ENCODE measurements around the gene TBR1. TPM values are rescaled to one million over a fixed set of nuclear protein-coding genes. Genes with fewer than 3 reads are reported as not detected.

TBR1 gene
- total RNA-seq, 5 donors from 2014 or later (not counting 1 experiment from before 2014, with no cell fraction given) = not detected

GRCh38 chr2:161374446-161374845, 41.7 kb upstream of the TBR1 start:
- no CpG with 5 or more reads among the region's 1 CpG for WGBS (ENCODE audit: insufficient coverage)
- no peak for ATAC-seq (replicated peaks in 1 of 4)
- POLR2A ChIA-PET = no interaction called here

GRCh38 chr2:161379740-161380139, 36.4 kb upstream of the TBR1 start:
- Mint-ChIP-seq H3K36me3 (peaks cover 22% of the 10 kb centered on the region), H3K9me3 (no peaks in the 10 kb centered on the region)

More at GRCh38 chr2:161374446-161374845, 41.7 kb upstream of the TBR1 start:
- DNase-seq = no peak
- H3K36me3 ChIP-seq (ENCODE audit: control insufficient read depth in 2 of 2, extremely low read depth in 1 of 2, insufficient read depth in 1 of 2, low read length in 1 of 2) = peaks cover 0 to 8% of the 10 kb centered on the region in 2 donors
- H3K4me3 Mint-ChIP-seq = no peak overlapping the region
- no peak overlapping the region for H3K27ac ChIP-seq (ENCODE audit: low read length)
- H3K4me3 ChIP-seq (ENCODE audit: control insufficient read depth in 1 of 2, extremely low read depth in 1 of 2, low read length in 1 of 2) = no peak overlapping the region
- H3K4me1 ChIP-seq (ENCODE audit: control insufficient read depth in 1 of 2, extremely low read depth in 1 of 2, insufficient read depth in 2 of 2, low read length in 2 of 2) = no peaks in the 10 kb centered on the region
- no peaks in the 10 kb centered on the region for H3K9me3 ChIP-seq
- H3K27me3 ChIP-seq (replicated peaks in 1 of 2; ENCODE audit: control insufficient read depth in 2 of 2, extremely low read depth in 1 of 2, insufficient read depth in 2 of 2, low read length in 1 of 2) = no peaks in the 10 kb centered on the region
- no peaks in the 10 kb centered on the region for H3K4me1 Mint-ChIP-seq
- no peaks in the 10 kb centered on the region for H3K27me3 Mint-ChIP-seq
- H3K36me3 Mint-ChIP-seq = peaks cover 31% of the 10 kb centered on the region
- H3K27ac Mint-ChIP-seq = no peak overlapping the region
- H3K9me3 Mint-ChIP-seq = no peaks in the 10 kb centered on the region
- CTCF ChIA-PET = no interaction called here

GRCh38 chr2:161381546-161381945, 34.6 kb upstream of the TBR1 start:
- no CpG with 5 or more reads among the region's 3 CpGs for WGBS (ENCODE audit: insufficient coverage)
- Histone ChIP-seq H3K4me1 (ENCODE audit: control insufficient read depth in 1 of 2, extremely low read depth in 1 of 2, insufficient read depth in 2 of 2, low read length in 2 of 2) (peaks cover 0 to 8% of the 10 kb centered on the region in 2 experiments), H3K4me3 (ENCODE audit: control insufficient read depth in 1 of 2, extremely low read depth in 1 of 2, low read length in 1 of 2) (no peak overlapping the region), H3K36me3 (ENCODE audit: control insufficient read depth in 2 of 2, extremely low read depth in 1 of 2, insufficient read depth in 1 of 2, low read length in 1 of 2) (peaks cover 0 to 8% of the 10 kb centered on the region in 2 donors), H3K27me3 (replicated peaks in 1 of 2; ENCODE audit: control insufficient read depth in 2 of 2, extremely low read depth in 1 of 2, insufficient read depth in 2 of 2, low read length in 1 of 2) (no peaks in the 10 kb centered on the region), H3K27ac (ENCODE audit: low read length) (no peak overlapping the region), H3K9me3 (no peaks in the 10 kb centered on the region)
- H3K9me3 Mint-ChIP-seq = no peaks in the 10 kb centered on the region
- CTCF ChIA-PET = interaction anchor here in 1 of 2 donors (0.5 kb wide), 1 partner anchor 747 kb away, joined by 3 read pairs; no protein-coding TSS in a partner anchor
- no peak overlapping the region for H3K27ac Mint-ChIP-seq
- H3K27me3 Mint-ChIP-seq = no peaks in the 10 kb centered on the region
- peaks cover 12 to 15% (median 13%) of the 10 kb centered on the region in 3 donors for H3K4me1 Mint-ChIP-seq
- peaks cover 23% of the 10 kb centered on the region for H3K36me3 Mint-ChIP-seq
- POLR2A ChIA-PET = no interaction called here
- no peak overlapping the region for H3K4me3 Mint-ChIP-seq
- ATAC-seq (replicated peaks in 1 of 4) = no peak
- DNase-seq = no peak

More at GRCh38 chr2:161379740-161380139, 36.4 kb upstream of the TBR1 start:
- ChIA-PET CTCF (no interaction called here), POLR2A (no interaction called here)
- Histone ChIP-seq H3K9me3 (no peaks in the 10 kb centered on the region), H3K4me1 (ENCODE audit: control insufficient read depth in 1 of 2, extremely low read depth in 1 of 2, insufficient read depth in 2 of 2, low read length in 2 of 2) (peaks cover 0 to 2% of the 10 kb centered on the region in 2 experiments), H3K27me3 (replicated peaks in 1 of 2; ENCODE audit: control insufficient read depth in 2 of 2, extremely low read depth in 1 of 2, insufficient read depth in 2 of 2, low read length in 1 of 2) (no peaks in the 10 kb centered on the region), H3K4me3 (ENCODE audit: control insufficient read depth in 1 of 2, extremely low read depth in 1 of 2, low read length in 1 of 2) (no peak overlapping the region), H3K27ac (ENCODE audit: low read length) (no peak overlapping the region), H3K36me3 (ENCODE audit: control insufficient read depth in 2 of 2, extremely low read depth in 1 of 2, insufficient read depth in 1 of 2, low read length in 1 of 2) (peaks cover 0 to 8% of the 10 kb centered on the region in 2 donors)
- ATAC-seq (replicated peaks in 1 of 4) (no peak), DNase-seq (no peak)
- Mint-ChIP-seq H3K27ac (no peak overlapping the region), H3K27me3 (no peaks in the 10 kb centered on the region), H3K4me1 (peaks cover 7 to 11% (median 8%) of the 10 kb centered on the region in 3 donors), H3K4me3 (no peak overlapping the region)
- WGBS (ENCODE audit: insufficient coverage) = no CpG with 5 or more reads among the region's 2 CpGs

- POLR2A ChIA-PET = no interaction called here
Observed at GRCh38 chr2:161382747-161383146, 33.4 kb upstream of the TBR1 start.

GRCh38 chr2:161384864-161385263, 31.2 kb upstream of the TBR1 start:
- ATAC-seq (replicated peaks in 1 of 4) (peak; percentile 42 to 96 (median 64)), DNase-seq (peak in 11 of 35 experiments; percentile 1 to 48 (median 13))
- Histone ChIP-seq H3K27me3 (replicated peaks in 1 of 2; ENCODE audit: control insufficient read depth in 2 of 2, extremely low read depth in 1 of 2, insufficient read depth in 2 of 2, low read length in 1 of 2) (no peaks in the 10 kb centered on the region), H3K27ac (ENCODE audit: low read length) (no peak overlapping the region), H3K9me3 (no peaks in the 10 kb centered on the region), H3K4me3 (ENCODE audit: control insufficient read depth in 1 of 2, extremely low read depth in 1 of 2, low read length in 1 of 2) (no peak overlapping the region), H3K4me1 (ENCODE audit: control insufficient read depth in 1 of 2, extremely low read depth in 1 of 2, insufficient read depth in 2 of 2, low read length in 2 of 2) (peaks cover 0 to 8% of the 10 kb centered on the region in 2 experiments), H3K36me3 (ENCODE audit: control insufficient read depth in 2 of 2, extremely low read depth in 1 of 2, insufficient read depth in 1 of 2, low read length in 1 of 2) (peaks cover 0 to 2% of the 10 kb centered on the region in 2 donors)
- POLR2A ChIA-PET = no interaction called here
- Mint-ChIP-seq H3K4me3 (no peak overlapping the region), H3K9me3 (no peaks in the 10 kb centered on the region), H3K27me3 (no peaks in the 10 kb centered on the region), H3K4me1 (peaks cover 12 to 15% (median 13%) of the 10 kb centered on the region in 3 donors), H3K36me3 (peaks cover 30% of the 10 kb centered on the region), H3K27ac (no peak overlapping the region)
- CTCF ChIA-PET = interaction anchor here in 1 of 2 donors (0.6 to 1.1 kb wide), 2 partner anchors 55 to 428 kb away, joined by 3 to 5 read pairs; no protein-coding TSS in a partner anchor

More at GRCh38 chr2:161382747-161383146, 33.4 kb upstream of the TBR1 start:
- no CpG with 5 or more reads among the region's 4 CpGs for WGBS (ENCODE audit: insufficient coverage)
- no peaks in the 10 kb centered on the region for H3K9me3 Mint-ChIP-seq
- H3K27me3 ChIP-seq (replicated peaks in 1 of 2; ENCODE audit: control insufficient read depth in 2 of 2, extremely low read depth in 1 of 2, insufficient read depth in 2 of 2, low read length in 1 of 2) = no peaks in the 10 kb centered on the region
- no peak overlapping the region for H3K27ac ChIP-seq (ENCODE audit: low read length)
- no peaks in the 10 kb centered on the region for H3K9me3 ChIP-seq
- CTCF ChIA-PET = no interaction called here
- H3K4me1 ChIP-seq (ENCODE audit: control insufficient read depth in 1 of 2, extremely low read depth in 1 of 2, insufficient read depth in 2 of 2, low read length in 2 of 2) = peaks cover 0 to 8% of the 10 kb centered on the region in 2 experiments
- no peak overlapping the region for H3K27ac Mint-ChIP-seq
- H3K4me3 Mint-ChIP-seq = no peak overlapping the region
- no peaks in the 10 kb centered on the region for H3K27me3 Mint-ChIP-seq
- peaks cover 0 to 7% of the 10 kb centered on the region in 2 donors for H3K36me3 ChIP-seq (ENCODE audit: control insufficient read depth in 2 of 2, extremely low read depth in 1 of 2, insufficient read depth in 1 of 2, low read length in 1 of 2)
- H3K4me3 ChIP-seq (ENCODE audit: control insufficient read depth in 1 of 2, extremely low read depth in 1 of 2, low read length in 1 of 2) = no peak overlapping the region
- peaks cover 12 to 15% (median 13%) of the 10 kb centered on the region in 3 donors for H3K4me1 Mint-ChIP-seq
- no peak for ATAC-seq (replicated peaks in 1 of 4)
- DNase-seq = no peak
- peaks cover 26% of the 10 kb centered on the region for H3K36me3 Mint-ChIP-seq

GRCh38 chr2:161386228-161386824, 29.8 kb upstream of the TBR1 start:
- Mint-ChIP-seq H3K9me3 (no peaks in the 10 kb centered on the region), H3K4me1 (peaks cover 12 to 15% (median 13%) of the 10 kb centered on the region in 3 donors), H3K36me3 (peaks cover 32% of the 10 kb centered on the region), H3K27ac (no peak overlapping the region), H3K27me3 (no peaks in the 10 kb centered on the region), H3K4me3 (no peak overlapping the region)
- H3K4me1 ChIP-seq (ENCODE audit: control insufficient read depth in 1 of 2, extremely low read depth in 1 of 2, insufficient read depth in 2 of 2, low read length in 2 of 2) = peaks cover 0 to 8% of the 10 kb centered on the region in 2 experiments
- H3K4me3 ChIP-seq (ENCODE audit: control insufficient read depth in 1 of 2, extremely low read depth in 1 of 2, low read length in 1 of 2) = no peak overlapping the region
- DNase-seq = no peak
- no peaks in the 10 kb centered on the region for H3K36me3 ChIP-seq (ENCODE audit: control insufficient read depth in 2 of 2, extremely low read depth in 1 of 2, insufficient read depth in 1 of 2, low read length in 1 of 2)
- POLR2A ChIA-PET = interaction anchor here in 1 of 2 donors (0.6 kb wide), 1 partner anchor 1063 kb away, joined by 3 read pairs; no protein-coding TSS in a partner anchor
- H3K9me3 ChIP-seq = no peaks in the 10 kb centered on the region
- ATAC-seq (replicated peaks in 1 of 4) = no peak
- WGBS (ENCODE audit: insufficient coverage) = 100% methylated on average over 1 of the region's 2 CpGs
- CTCF ChIA-PET = no interaction called here
- no peak overlapping the region for H3K27ac ChIP-seq (ENCODE audit: low read length)
- no peaks in the 10 kb centered on the region for H3K27me3 ChIP-seq (replicated peaks in 1 of 2; ENCODE audit: control insufficient read depth in 2 of 2, extremely low read depth in 1 of 2, insufficient read depth in 2 of 2, low read length in 1 of 2)

Measured in T-cell (primary cell).